Glutamatergic neuron (in vitro differentiated cells): ENCODE data around the gene FOXD4L6. TPM values are rescaled to one million over a fixed set of nuclear protein-coding genes. Genes with fewer than 3 reads are reported as not detected.
"Not testable (repeated sequence)": the region's sequence is repeated elsewhere in the genome, so short reads cannot be mapped to it uniquely, and the experiment has no call there.

Experiments
- DNase-seq: peaks from one replicate; pipeline ENCODE4 v3.0.0; 2022
- H3K27ac Mint-ChIP-seq: one replicate; pipeline ENCODE4 v1.8.0; 2020; ENCODE audit warnings: mild to moderate bottlenecking, mixed read lengths, inconsistent platforms; ENCODE audit not compliant: unreplicated experiment
- H3K27me3 Mint-ChIP-seq: one replicate; pipeline ENCODE4 v1.8.0; 2020; ENCODE audit warnings: mild to moderate bottlenecking, moderate library complexity, mixed read lengths, inconsistent platforms; ENCODE audit not compliant: unreplicated experiment
- H3K36me3 Mint-ChIP-seq: one replicate; pipeline ENCODE4 v1.8.0; 2020; ENCODE audit warnings: mild to moderate bottlenecking, mixed read lengths, inconsistent platforms; ENCODE audit not compliant: unreplicated experiment
- H3K4me1 Mint-ChIP-seq: one replicate; pipeline ENCODE4 v1.8.0; 2020; ENCODE audit warnings: mild to moderate bottlenecking, low read depth, mixed read lengths, inconsistent platforms; ENCODE audit not compliant: unreplicated experiment
- H3K4me3 Mint-ChIP-seq: one replicate; pipeline ENCODE4 v1.8.0; 2020; ENCODE audit warnings: mild to moderate bottlenecking, mixed read lengths, inconsistent platforms; ENCODE audit not compliant: unreplicated experiment
- H3K9me3 Mint-ChIP-seq: one replicate; pipeline ENCODE4 v1.8.0; 2020; ENCODE audit warnings: mild to moderate bottlenecking, moderate library complexity, mixed read lengths, inconsistent platforms; ENCODE audit not compliant: unreplicated experiment
- long read RNA-seq: library from polyadenylated mRNA; unstranded; transcript quantifications from one replicate; pipeline ENCODE4 v2.0.0, GENCODE V29; 2020; ENCODE audit not compliant: unreplicated experiment
- total RNA-seq: library from RNA; stranded (reverse); fragmentation: NEBNext Ultra II Directional; extraction: Animal tissue kit (Norgen Biotek cat#: 25700); gene quantifications from one replicate; pipeline ENCODE4 v1.2.1, GENCODE V29; 2021; ENCODE audit not compliant: unreplicated experiment

FOXD4L6 gene
- not detected for total RNA-seq
- long read RNA-seq: 0 reads

DNA sequence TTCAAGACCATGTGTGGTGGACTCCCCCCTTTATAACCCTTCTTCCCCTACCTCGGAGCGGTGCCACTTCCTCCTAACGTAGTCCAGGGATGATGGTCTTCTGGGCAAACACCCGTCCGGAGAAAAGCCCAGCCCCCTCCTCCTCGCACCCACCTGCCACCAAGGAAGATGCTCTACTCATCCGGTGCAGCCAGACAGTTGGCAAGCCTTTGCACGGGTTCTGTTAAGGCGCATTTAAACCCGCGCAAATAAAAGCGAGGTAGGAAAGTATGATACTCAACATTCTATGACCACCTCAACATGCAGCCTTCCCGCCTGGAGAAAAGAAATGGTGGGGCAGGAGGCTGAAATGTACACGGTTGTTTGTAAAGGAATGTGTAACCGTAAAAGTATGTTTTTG, at the start of gene FOXD4L6:
Gene FOXD4L6, minus strand, starts transcription at position 101 of the 400 bp plus-strand sequence. CDS start 298 bp downstream, outside the sequence.
- not testable (repeated sequence) for H3K27me3 Mint-ChIP-seq, H3K27ac Mint-ChIP-seq, DNase-seq, H3K4me3 Mint-ChIP-seq, H3K4me1 Mint-ChIP-seq, H3K36me3 Mint-ChIP-seq, H3K9me3 Mint-ChIP-seq

GRCh38 chr9:41174994-41175393, 46.5 kb upstream of the FOXD4L6 start:
- not testable (repeated sequence) for H3K9me3 Mint-ChIP-seq, H3K36me3 Mint-ChIP-seq, H3K27me3 Mint-ChIP-seq, DNase-seq, H3K27ac Mint-ChIP-seq, H3K4me1 Mint-ChIP-seq, H3K4me3 Mint-ChIP-seq

GRCh38 chr9:41150116-41150515, 21.6 kb upstream of the FOXD4L6 start:
- not testable (repeated sequence) for DNase-seq, H3K27ac Mint-ChIP-seq, H3K4me3 Mint-ChIP-seq, H3K27me3 Mint-ChIP-seq, H3K4me1 Mint-ChIP-seq, H3K9me3 Mint-ChIP-seq, H3K36me3 Mint-ChIP-seq

- H3K4me3 Mint-ChIP-seq, DNase-seq, H3K4me1 Mint-ChIP-seq, H3K27me3 Mint-ChIP-seq, H3K36me3 Mint-ChIP-seq, H3K9me3 Mint-ChIP-seq, H3K27ac Mint-ChIP-seq: not testable (repeated sequence)
Measured at GRCh38 chr9:41141878-41142277, 13.4 kb upstream of the FOXD4L6 start.

GRCh38 chr9:41126746-41127446, 1.6 kb downstream of the FOXD4L6 start:
- H3K27ac Mint-ChIP-seq, DNase-seq, H3K36me3 Mint-ChIP-seq, H3K27me3 Mint-ChIP-seq, H3K4me3 Mint-ChIP-seq, H3K4me1 Mint-ChIP-seq, H3K9me3 Mint-ChIP-seq: not testable (repeated sequence)

DNA sequence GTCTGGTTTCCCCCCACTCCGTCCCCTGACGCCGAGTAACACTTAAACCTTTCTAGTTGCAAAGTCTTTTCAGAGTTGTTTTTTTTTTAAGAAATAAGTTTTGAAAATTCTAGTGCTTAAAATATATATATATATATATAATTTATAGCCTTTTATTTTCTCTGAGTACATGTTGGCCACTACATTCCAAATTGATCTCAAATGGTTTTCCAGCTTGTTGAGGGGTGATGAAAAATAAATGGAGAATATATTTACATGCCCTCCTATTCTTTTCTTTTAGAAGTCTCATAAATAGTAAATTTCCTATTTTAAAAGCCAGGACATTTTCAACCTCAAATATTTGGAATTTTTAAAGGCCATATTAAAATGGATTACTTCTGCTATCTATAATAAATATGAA, 2.5 kb downstream of the FOXD4L6 start:
- H3K9me3 Mint-ChIP-seq, H3K27me3 Mint-ChIP-seq, H3K4me1 Mint-ChIP-seq, H3K4me3 Mint-ChIP-seq, H3K36me3 Mint-ChIP-seq, H3K27ac Mint-ChIP-seq, DNase-seq: not testable (repeated sequence)

- H3K4me3 Mint-ChIP-seq, H3K27ac Mint-ChIP-seq, DNase-seq, H3K36me3 Mint-ChIP-seq, H3K9me3 Mint-ChIP-seq, H3K27me3 Mint-ChIP-seq, H3K4me1 Mint-ChIP-seq: not testable (repeated sequence)
Measured at GRCh38 chr9:41125109-41125658, 3.3 kb downstream of the FOXD4L6 start.

GRCh38 chr9:41124250-41125108, 4.0 kb downstream of the FOXD4L6 start:
- not testable (repeated sequence) for H3K4me3 Mint-ChIP-seq, H3K27me3 Mint-ChIP-seq, DNase-seq, H3K36me3 Mint-ChIP-seq, H3K4me1 Mint-ChIP-seq, H3K27ac Mint-ChIP-seq, H3K9me3 Mint-ChIP-seq

DNA sequence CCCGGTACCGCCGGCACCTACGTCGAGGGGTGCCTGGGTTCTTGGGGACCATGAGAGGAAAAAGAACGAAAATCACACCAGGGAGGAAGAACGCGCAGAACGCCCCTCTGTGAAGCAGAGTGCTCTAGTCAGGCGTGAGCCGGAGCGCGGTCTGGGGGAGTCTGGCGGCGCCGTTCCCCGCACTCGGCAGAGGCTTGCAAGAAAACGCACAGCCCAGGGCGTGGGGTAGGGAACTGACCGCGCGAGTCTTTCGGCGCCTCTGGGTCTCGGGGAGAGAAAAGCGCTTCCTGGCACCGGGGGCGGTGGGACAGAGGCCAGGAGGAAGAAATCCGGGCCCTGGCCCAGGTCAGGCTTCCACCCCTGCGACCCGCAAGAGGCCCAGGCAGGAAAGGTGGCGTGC, 4.7 kb downstream of the FOXD4L6 start:
- not testable (repeated sequence) for DNase-seq, H3K4me1 Mint-ChIP-seq, H3K27me3 Mint-ChIP-seq, H3K27ac Mint-ChIP-seq, H3K9me3 Mint-ChIP-seq, H3K36me3 Mint-ChIP-seq, H3K4me3 Mint-ChIP-seq

DNA sequence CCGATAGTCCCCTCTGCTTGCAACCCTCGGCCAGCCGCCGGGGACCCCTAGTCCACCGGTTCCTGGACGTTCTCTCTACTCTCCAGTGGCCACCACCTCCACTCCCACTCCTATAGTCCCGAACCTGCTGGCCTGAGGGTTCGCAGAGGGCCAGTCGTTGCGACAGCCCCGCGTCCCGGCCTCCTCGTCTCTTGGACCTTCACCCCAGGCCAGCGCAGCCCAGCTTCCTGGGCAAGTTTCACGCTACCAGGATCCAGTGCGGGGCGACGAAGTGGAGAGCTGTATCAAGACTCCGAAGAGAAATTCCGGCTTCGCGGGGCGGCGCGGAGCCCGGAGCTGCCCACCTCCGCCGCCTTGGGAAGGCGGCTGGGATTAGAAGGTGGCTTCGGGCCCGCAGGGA, 5.1 kb downstream of the FOXD4L6 start:
- not testable (repeated sequence) for H3K9me3 Mint-ChIP-seq, H3K27ac Mint-ChIP-seq, DNase-seq, H3K4me1 Mint-ChIP-seq, H3K27me3 Mint-ChIP-seq, H3K36me3 Mint-ChIP-seq, H3K4me3 Mint-ChIP-seq

DNA sequence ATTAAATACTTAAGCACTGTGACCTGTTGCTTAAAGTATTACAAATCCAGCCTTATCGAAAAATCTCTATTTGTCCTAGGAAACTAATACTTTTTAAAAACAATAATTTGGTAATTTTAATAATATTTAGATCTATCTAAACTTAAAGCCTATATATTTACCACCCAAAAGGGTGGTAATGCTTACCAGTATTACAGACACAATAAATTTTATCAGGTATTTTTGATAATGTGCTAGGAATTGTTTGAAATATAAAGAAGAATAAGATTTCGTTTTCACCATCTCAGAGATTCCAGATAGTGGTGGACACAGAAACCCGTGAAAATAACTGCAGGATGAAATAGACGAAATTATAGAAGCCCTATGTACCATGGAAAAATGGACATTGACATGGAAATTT, 7.8 kb downstream of the FOXD4L6 start:
- not testable (repeated sequence) for DNase-seq, H3K27me3 Mint-ChIP-seq, H3K4me3 Mint-ChIP-seq, H3K9me3 Mint-ChIP-seq, H3K36me3 Mint-ChIP-seq, H3K4me1 Mint-ChIP-seq, H3K27ac Mint-ChIP-seq

- H3K4me3 Mint-ChIP-seq, DNase-seq, H3K36me3 Mint-ChIP-seq, H3K9me3 Mint-ChIP-seq, H3K27me3 Mint-ChIP-seq, H3K27ac Mint-ChIP-seq, H3K4me1 Mint-ChIP-seq: not testable (repeated sequence)
Measured at GRCh38 chr9:41119719-41120118, 8.8 kb downstream of the FOXD4L6 start.
